ENCODE results near the gene RND3. TPM values are rescaled to one million over a fixed set of nuclear protein-coding genes. Genes with fewer than 3 reads are reported as not detected.

The RND3 gene
- total RNA-seq, 4 donors from 2014 or later: 7.6 to 16.4 (median 11.4) TPM

GRCh38 chr2:150530168-150530567, 42.7 kb upstream of the RND3 start:
- H3K9me3 ChIP-seq: no peaks in the 10 kb centered on the region
- TF ChIP-seq CTCF (IDR thresholded peaks at IDR 0.05) (no peak), POLR2A (IDR thresholded peaks at IDR 0.05) (no peak)
- no peaks in the 10 kb centered on the region for H3K27me3 ChIP-seq
- no peak overlapping the region for H3K27ac ChIP-seq
- DNase-seq: no peak
- no peak overlapping the region for H3K4me3 ChIP-seq (replicated peaks in 1 of 3)
- intact Hi-C loops (cut with DNase I): no loop called here
- WGBS, 2 donors: 79 to 87% methylated on average over 1 of the region's 1 CpG
- no peaks in the 10 kb centered on the region for H3K36me3 ChIP-seq
- H3K4me1 ChIP-seq: no peaks in the 10 kb centered on the region

- Histone ChIP-seq H3K27ac (no peak overlapping the region), H3K36me3 (no peaks in the 10 kb centered on the region), H3K4me1 (no peaks in the 10 kb centered on the region), H3K4me3 (replicated peaks in 1 of 3) (no peak overlapping the region), H3K27me3 (no peaks in the 10 kb centered on the region), H3K9me3 (no peaks in the 10 kb centered on the region)
- WGBS, 2 donors: 72 to 79% methylated on average over 5 of the region's 5 CpGs
- intact Hi-C loops (cut with DNase I): no loop called here
- no peak for DNase-seq
- TF ChIP-seq POLR2A (IDR thresholded peaks at IDR 0.05): no peak
- no peak for TF ChIP-seq CTCF (IDR thresholded peaks at IDR 0.05)
Observed at GRCh38 chr2:150528861-150529801, 41.7 kb upstream of the RND3 start.

GRCh38 chr2:150526827-150527226, 39.4 kb upstream of the RND3 start:
- Histone ChIP-seq H3K27me3 (no peaks in the 10 kb centered on the region), H3K4me1 (no peaks in the 10 kb centered on the region), H3K36me3 (no peaks in the 10 kb centered on the region), H3K4me3 (replicated peaks in 1 of 3) (no peak overlapping the region), H3K9me3 (no peaks in the 10 kb centered on the region), H3K27ac (no peak overlapping the region)
- no peak for DNase-seq
- TF ChIP-seq CTCF (IDR thresholded peaks at IDR 0.05) (no peak), POLR2A (IDR thresholded peaks at IDR 0.05) (no peak)
- intact Hi-C loops (cut with DNase I): no loop called here

- Histone ChIP-seq H3K27me3 (no peaks in the 10 kb centered on the region), H3K4me1 (no peaks in the 10 kb centered on the region), H3K9me3 (no peaks in the 10 kb centered on the region), H3K27ac (no peak overlapping the region), H3K4me3 (replicated peaks in 1 of 3) (no peak overlapping the region), H3K36me3 (no peaks in the 10 kb centered on the region)
- intact Hi-C loops (cut with DNase I): no loop called here
- DNase-seq: no peak
- TF ChIP-seq POLR2A (IDR thresholded peaks at IDR 0.05) (no peak), CTCF (IDR thresholded peaks at IDR 0.05) (no peak)
- 86 to 95% methylated on average over 1 of the region's 1 CpG for WGBS, 2 donors
Observed at GRCh38 chr2:150526006-150526405, 38.5 kb upstream of the RND3 start.

GRCh38 chr2:150522269-150522668, 34.8 kb upstream of the RND3 start:
- Histone ChIP-seq H3K4me3 (replicated peaks in 1 of 3) (no peak overlapping the region), H3K9me3 (no peaks in the 10 kb centered on the region), H3K4me1 (no peaks in the 10 kb centered on the region), H3K36me3 (no peaks in the 10 kb centered on the region), H3K27me3 (no peaks in the 10 kb centered on the region), H3K27ac (no peak overlapping the region)
- intact Hi-C loops (cut with DNase I): no loop called here
- DNase-seq: no peak
- TF ChIP-seq CTCF (IDR thresholded peaks at IDR 0.05) (no peak), POLR2A (IDR thresholded peaks at IDR 0.05) (no peak)
- 94 to 96% methylated on average over 4 of the region's 4 CpGs for WGBS, 2 donors
